ENCODE measurements around the gene DCX. TPM values are rescaled to one million over a fixed set of nuclear protein-coding genes. Genes with fewer than 3 reads are reported as not detected.

Gene DCX
- polyA plus RNA-seq, 3 donors: 2.0 to 2.2 (median 2.1) TPM

- peak in 5 of 11 donors; percentile 9 to 37 (median 19) for DNase-seq (ENCODE audit: extremely low read depth in 1 of 11, low read depth in 9 of 11, low spot score in 4 of 11)
Measured at GRCh38 chrX:111257733-111258132, 154.3 kb downstream of the DCX start.

GRCh38 chrX:111254896-111255693 lies 156.9 kb downstream of the DCX start:
- DNase-seq (ENCODE audit: extremely low read depth in 1 of 11, low read depth in 9 of 11, low spot score in 4 of 11): no peak

GRCh38 chrX:111244235-111244750 lies 167.7 kb downstream of the DCX start:
- peak in 3 of 11 donors; percentile 4 to 12 (median 8) for DNase-seq (ENCODE audit: extremely low read depth in 1 of 11, low read depth in 9 of 11, low spot score in 4 of 11)

Other genes starting within 250 kb of the DCX start
- 10 to 100 TPM; 17.9 to 25.6 (median 24.5) TPM for gene CAPN6, start 141.7 kb downstream of the DCX start, polyA plus RNA-seq (ENCODE audit: insufficient read length in 3 of 3)
- gene SERTM2, start 99.5 kb upstream of the DCX start, polyA plus RNA-seq (ENCODE audit: insufficient read length in 3 of 3): not detected